Endothelial cell of umbilical vein (primary cell): ENCODE results near the gene PCDHB12. TPM values are rescaled to one million over a fixed set of nuclear protein-coding genes. Genes with fewer than 3 reads are reported as not detected.

Experiments used
- BruUV-seq: library from RNA; stranded (reverse); fragments of 400-500 nt; replicated peaks from 2 replicates; lab custom pipeline; 2021; lab: Mats Ljungman, UMichigan
- CTCF ChIA-PET: fragments of 300-600, 350-600 bp; sonication (Branson Sonifier 250); formaldehyde crosslinking; loops from one replicate; lab custom pipeline; 2021; ENCODE audit warnings: antibody characterized with exemption, inconsistent platforms; lab: Charles Lee
- POLR2A ChIA-PET: fragments of 300-600, 350-600 bp; sonication (Branson Sonifier 250); formaldehyde crosslinking; loops from one replicate; lab custom pipeline; 2021; ENCODE audit warnings: antibody characterized with exemption, inconsistent platforms; lab: Charles Lee
- DNase-seq: peaks from one replicate; pipeline ENCODE4 v3.0.0-alpha.2; 2011; ENCODE audit warnings: low read depth, low spot score
- FAIRE-seq: peaks from 2 replicates; lab custom pipeline; 2011; peaks lifted over from hg19 to GRCh38; lab: Jason Lieb, UNC
- H2AFZ ChIP-seq: 2 replicates; pipeline ENCODE4 v1.6.0; 2012; ENCODE audit warnings: low read depth, low read length, control low read depth, inconsistent platforms
- H3K27ac ChIP-seq: 2 replicates; pipeline ENCODE4 v1.5.1; 2011; ENCODE audit warnings: low read depth, mild to moderate bottlenecking, control low read depth, low read length, moderate library complexity; ENCODE audit not compliant: insufficient read depth
- H3K27me3 ChIP-seq, 2 experiments: 2 replicates each; pipeline versions ENCODE4 v1.6.0 to v1.6.1; 2011; ENCODE audit warnings: low read length in 2 of 2, mixed read lengths in 1 of 2; ENCODE audit not compliant: control insufficient read depth in 2 of 2, insufficient read depth in 2 of 2
- H3K36me3 ChIP-seq, 2 experiments: 2 replicates in 1 of 2; 3 replicates in 1 of 2; pipeline ENCODE4 v1.5.1; 2011; ENCODE audit warnings: low read length in 2 of 2, mild to moderate bottlenecking in 1 of 2, moderate library complexity in 1 of 2; ENCODE audit not compliant: control insufficient read depth in 2 of 2, insufficient read depth in 2 of 2; ENCODE audit errors: extremely low read depth in 1 of 2
- H3K4me1 ChIP-seq: 3 replicates; pipeline ENCODE4 v1.5.1; 2011; ENCODE audit warnings: mild to moderate bottlenecking, low read length; ENCODE audit not compliant: control insufficient read depth, insufficient read depth; ENCODE audit errors: extremely low read depth
- H3K4me2 ChIP-seq: 2 replicates; pipeline ENCODE4 v1.6.1; 2011; ENCODE audit warnings: low read length, control low read depth, mixed read lengths; ENCODE audit not compliant: insufficient read depth
- H3K4me3 ChIP-seq, 3 experiments: fragments of 200-600 bp in 1 of 3; sonication (generic), shearing (Covaris generic) in 1 of 3; replicated peaks in 1 of 3; 2 replicates each; pipeline ENCODE4 v1.5.1; 2011 to 2016; ENCODE audit warnings: control low read depth in 3 of 3, low read length in 3 of 3, mild to moderate bottlenecking in 2 of 3, inconsistent platforms in 1 of 3, low read depth in 1 of 3, moderate library complexity in 1 of 3; ENCODE audit not compliant: insufficient read depth in 1 of 3
- H3K79me2 ChIP-seq: 2 replicates; pipeline ENCODE4 v1.6.0; 2012; ENCODE audit warnings: low read length, inconsistent platforms; ENCODE audit not compliant: control insufficient read depth, insufficient read depth
- H3K9ac ChIP-seq: replicated peaks from 2 replicates; pipeline ENCODE3; 2011; ENCODE audit warnings: low read length, control low read depth; ENCODE audit not compliant: insufficient read depth; ENCODE audit errors: extremely low read depth
- H3K9me1 ChIP-seq: replicated peaks from 3 replicates; pipeline ENCODE4 v1.6.0; 2011; ENCODE audit warnings: mild to moderate bottlenecking, low read length; ENCODE audit not compliant: control insufficient read depth, insufficient read depth; ENCODE audit errors: extremely low read depth
- H3K9me3 ChIP-seq: replicated peaks from 2 replicates; pipeline ENCODE4 v1.5.1; 2012; ENCODE audit warnings: low read length, inconsistent platforms; ENCODE audit not compliant: control insufficient read depth, insufficient read depth
- H4K20me1 ChIP-seq: replicated peaks from 2 replicates; pipeline ENCODE3; 2011; ENCODE audit warnings: mild to moderate bottlenecking, low read length; ENCODE audit not compliant: control insufficient read depth, insufficient read depth; ENCODE audit errors: extremely low read depth
- CTCF ChIP-seq, 2 donors: IDR thresholded peaks; 1 replicate in 1 of 2; 2 replicates in 1 of 2; pipeline ENCODE4 v1.5.1; 2011; ENCODE audit warnings: low read length in 2 of 2, mild to moderate bottlenecking in 2 of 2, moderate library complexity in 2 of 2, control low read depth in 1 of 2, inconsistent platforms in 1 of 2, low read depth in 1 of 2; ENCODE audit not compliant: insufficient read depth in 1 of 2; ENCODE audit errors: extremely low read depth in 1 of 2
- EZH2 ChIP-seq: IDR thresholded peaks from 2 replicates; pipeline ENCODE4 v1.6.1; 2012; ENCODE audit warnings: borderline replicate concordance, low read depth, mild to moderate bottlenecking, moderate library complexity, low read length, inconsistent platforms; ENCODE audit not compliant: severe bottlenecking
- FOS ChIP-seq: IDR thresholded peaks from 2 replicates; pipeline ENCODE4 v1.6.1; 2011; ENCODE audit warnings: mild to moderate bottlenecking, low read length, moderate library complexity, borderline replicate concordance; ENCODE audit not compliant: insufficient read depth
- GATA2 ChIP-seq: IDR thresholded peaks from 2 replicates; pipeline ENCODE4 v1.7.0; 2011; ENCODE audit warnings: low read depth, mild to moderate bottlenecking, moderate library complexity, mixed read lengths, low read length; ENCODE audit not compliant: insufficient read length, insufficient read depth
- JUN ChIP-seq: IDR thresholded peaks from 2 replicates; pipeline ENCODE4 v1.6.1; 2011; ENCODE audit warnings: borderline replicate concordance, low read depth; ENCODE audit not compliant: insufficient read length, insufficient read depth
- MAX ChIP-seq: IDR thresholded peaks from 2 replicates; pipeline ENCODE4 v1.6.1; 2011; ENCODE audit not compliant: insufficient read depth, insufficient read length
- MYC ChIP-seq: IDR thresholded peaks from one replicate; pipeline ENCODE4 v1.6.1; 2011; ENCODE audit warnings: mild to moderate bottlenecking, low read depth, low read length
- POLR2A ChIP-seq: IDR thresholded peaks from 2 replicates; pipeline ENCODE4 v1.6.1; 2012; ENCODE audit warnings: low read depth, mild to moderate bottlenecking, control low read depth, low read length
- POLR2AphosphoS5 ChIP-seq: IDR thresholded peaks from 2 replicates; pipeline ENCODE4 v1.6.1; 2012; ENCODE audit warnings: low read depth, mild to moderate bottlenecking, control low read depth, low read length, moderate library complexity; ENCODE audit not compliant: insufficient read depth
- dilution Hi-C: fragments of 300-500 bp; cut with MboI; formaldehyde crosslinking; loops from one replicate; pipeline ENCODE4 v1.15.0; 2019; ENCODE audit warnings: low sequenced_read_pairs; ENCODE audit not compliant: extremely low pct_ligation_motif_present
- intact Hi-C: fragments of 100-400 bp; cut with micrococcal nuclease; formaldehyde crosslinking; loops from one replicate; pipeline ENCODE4 v1.10.0; 2022
- polyA plus RNA-seq, 4 experiments: library from polyadenylated mRNA; depleted of rRNA in 3 of 4; stranded (reverse) in 3 of 4; unstranded in 1 of 4; fragments of >200 nt; gene quantifications; 2 replicates each; pipeline versions ENCODE4 v1.2.1 to v1.2.3, GENCODE V29; 2011 to 2012; ENCODE audit warnings: missing spikeins in 1 of 4
- total RNA-seq: library from RNA; stranded (reverse); gene quantifications from 2 replicates; pipeline ENCODE4 v1.2.3, GENCODE V29; 2021

The PCDHB12 gene
- total and polyA plus RNA-seq, 2 donors (not counting 3 experiments of a cell fraction or from before 2014, with no cell fraction given) = 0.20 to 0.36 TPM

- FAIRE-seq (no peak), DNase-seq (no peak)
- no peaks in the 10 kb centered on the region for H3K9me1 ChIP-seq
- no peaks in the 10 kb centered on the region for H3K36me3 ChIP-seq
- intact Hi-C loops (no loop called here), dilution Hi-C loops (no loop called here)
- no peak overlapping the region for H3K27ac ChIP-seq
- BruUV-seq = no TSS peak
- ChIA-PET POLR2A (no interaction called here), CTCF (no interaction called here)
- no peaks in the 10 kb centered on the region for H3K4me1 ChIP-seq
- no peaks in the 10 kb centered on the region for H3K79me2 ChIP-seq
- H3K27me3 ChIP-seq = no peaks in the 10 kb centered on the region
- H3K4me2 ChIP-seq = no peak overlapping the region
- no peak overlapping the region for H3K4me3 ChIP-seq
- TF ChIP-seq POLR2A = no peak
- no peak for TF ChIP-seq GATA2
- no peak for TF ChIP-seq MYC
- no peak for TF ChIP-seq JUN
- TF ChIP-seq POLR2AphosphoS5 = no peak
- TF ChIP-seq CTCF (IDR thresholded peaks at IDR 0.05; ENCODE audit: extremely low read depth in 1 of 2, insufficient read depth in 1 of 2, low read depth in 1 of 2, low read length in 2 of 2) = no peak
- TF ChIP-seq FOS = no peak
- no peak for TF ChIP-seq EZH2
- no peak for TF ChIP-seq MAX
- H3K9me3 ChIP-seq = no peaks in the 10 kb centered on the region
- no peak overlapping the region for H2AFZ ChIP-seq
- no peak overlapping the region for H3K9ac ChIP-seq
- no peaks in the 10 kb centered on the region for H4K20me1 ChIP-seq
Measured at GRCh38 chr5:141250576-141250975, 42.1 kb downstream of the PCDHB12 start.
